ENCODE data around the gene CYP27C1.

DNA sequence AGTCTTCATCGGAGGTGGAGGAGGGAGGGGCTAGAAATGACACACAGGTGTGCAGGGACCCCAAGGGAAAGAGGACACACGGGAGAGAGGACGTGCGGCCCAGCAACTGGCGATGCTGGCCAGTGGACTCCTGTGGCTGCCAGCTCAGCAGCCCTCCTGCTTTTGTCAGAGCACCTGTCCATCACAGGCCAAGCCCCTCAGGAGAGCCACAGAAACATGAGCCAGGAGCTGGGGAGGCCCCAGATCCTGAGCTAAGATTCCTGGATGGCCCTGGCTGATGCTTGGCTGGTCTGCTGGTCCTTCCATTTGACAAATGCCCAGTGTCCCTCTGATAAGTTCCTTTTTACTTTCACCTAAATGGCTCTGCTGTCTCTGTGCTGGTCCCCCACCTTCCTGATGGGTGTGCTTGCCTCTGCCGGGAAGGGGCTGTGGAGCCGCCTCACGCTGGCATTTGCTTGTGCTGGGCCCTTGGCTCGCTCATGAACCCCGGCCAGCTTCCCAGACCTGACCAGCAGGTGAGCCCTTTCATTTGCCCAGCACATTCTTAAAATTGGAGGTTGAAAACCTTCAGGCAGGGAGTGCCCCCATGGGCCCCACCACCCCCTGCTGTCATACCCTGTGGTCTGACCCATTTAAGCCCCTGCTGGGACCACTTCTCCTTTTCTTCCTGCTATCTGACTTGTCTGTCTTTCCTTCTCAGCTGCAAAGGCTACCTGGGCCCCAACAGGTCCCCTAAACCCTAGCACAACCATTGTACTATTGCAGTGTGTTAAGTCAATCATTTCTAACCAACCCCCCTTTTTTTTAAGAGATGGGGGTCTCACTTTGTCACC, 37.3 kb downstream of the CYP27C1 start:
- no peak for TF ChIP-seq ZBTB21 (CRISPR knock-in tag; IDR thresholded peaks at IDR 0.05)
- TF ChIP-seq, protein P1, sequence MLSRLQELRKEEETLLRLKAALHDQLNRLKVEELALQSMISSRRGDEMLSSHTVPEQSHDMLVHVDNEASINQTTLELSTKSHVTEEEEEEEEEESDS (CRISPR knock-in tag; IDR thresholded peaks at IDR 0.05; ENCODE audit: borderline replicate concordance), result no peak
- no peak for TF ChIP-seq BHLHE40 (IDR thresholded peaks at IDR 0.05; ENCODE audit: low read length)
- TF ChIP-seq, protein P2, sequence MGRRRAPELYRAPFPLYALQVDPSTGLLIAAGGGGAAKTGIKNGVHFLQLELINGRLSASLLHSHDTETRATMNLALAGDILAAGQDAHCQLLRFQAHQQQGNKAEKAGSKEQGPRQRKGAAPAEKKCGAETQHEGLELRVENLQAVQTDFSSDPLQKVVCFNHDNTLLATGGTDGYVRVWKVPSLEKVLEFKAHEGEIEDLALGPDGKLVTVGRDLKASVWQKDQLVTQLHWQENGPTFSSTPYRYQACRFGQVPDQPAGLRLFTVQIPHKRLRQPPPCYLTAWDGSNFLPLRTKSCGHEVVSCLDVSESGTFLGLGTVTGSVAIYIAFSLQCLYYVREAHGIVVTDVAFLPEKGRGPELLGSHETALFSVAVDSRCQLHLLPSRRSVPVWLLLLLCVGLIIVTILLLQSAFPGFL (CRISPR knock-in tag; IDR thresholded peaks at IDR 0.05), result no peak
- TF ChIP-seq, protein P3, sequence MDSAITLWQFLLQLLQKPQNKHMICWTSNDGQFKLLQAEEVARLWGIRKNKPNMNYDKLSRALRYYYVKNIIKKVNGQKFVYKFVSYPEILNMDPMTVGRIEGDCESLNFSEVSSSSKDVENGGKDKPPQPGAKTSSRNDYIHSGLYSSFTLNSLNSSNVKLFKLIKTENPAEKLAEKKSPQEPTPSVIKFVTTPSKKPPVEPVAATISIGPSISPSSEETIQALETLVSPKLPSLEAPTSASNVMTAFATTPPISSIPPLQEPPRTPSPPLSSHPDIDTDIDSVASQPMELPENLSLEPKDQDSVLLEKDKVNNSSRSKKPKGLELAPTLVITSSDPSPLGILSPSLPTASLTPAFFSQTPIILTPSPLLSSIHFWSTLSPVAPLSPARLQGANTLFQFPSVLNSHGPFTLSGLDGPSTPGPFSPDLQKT (CRISPR knock-in tag; IDR thresholded peaks at IDR 0.05; ENCODE audit: borderline replicate concordance), result no peak

All from HepG2 (cell line).